Measurements from ENCODE around the gene ADGRL2.

DNA sequence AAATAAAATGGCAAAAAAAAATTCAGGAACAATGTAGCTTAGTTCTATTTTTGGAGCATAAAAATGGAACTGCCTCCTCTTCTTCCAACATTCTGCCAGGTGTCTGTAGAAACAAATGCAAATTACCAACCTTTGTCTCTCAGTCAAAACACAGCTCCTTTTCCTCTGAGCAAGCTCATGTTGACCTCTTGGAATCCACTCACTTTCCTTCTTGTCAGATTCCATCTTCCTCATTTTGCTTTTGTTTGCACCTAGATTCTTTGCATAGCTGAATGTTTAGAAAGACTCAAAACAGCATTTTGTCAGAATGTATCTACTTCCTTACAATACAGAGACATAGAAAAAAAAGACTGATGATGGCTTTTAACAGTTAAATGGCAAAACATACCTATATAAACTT is 178.2 kb downstream of the ADGRL2 start:
- TF ChIP-seq, protein P1, sequence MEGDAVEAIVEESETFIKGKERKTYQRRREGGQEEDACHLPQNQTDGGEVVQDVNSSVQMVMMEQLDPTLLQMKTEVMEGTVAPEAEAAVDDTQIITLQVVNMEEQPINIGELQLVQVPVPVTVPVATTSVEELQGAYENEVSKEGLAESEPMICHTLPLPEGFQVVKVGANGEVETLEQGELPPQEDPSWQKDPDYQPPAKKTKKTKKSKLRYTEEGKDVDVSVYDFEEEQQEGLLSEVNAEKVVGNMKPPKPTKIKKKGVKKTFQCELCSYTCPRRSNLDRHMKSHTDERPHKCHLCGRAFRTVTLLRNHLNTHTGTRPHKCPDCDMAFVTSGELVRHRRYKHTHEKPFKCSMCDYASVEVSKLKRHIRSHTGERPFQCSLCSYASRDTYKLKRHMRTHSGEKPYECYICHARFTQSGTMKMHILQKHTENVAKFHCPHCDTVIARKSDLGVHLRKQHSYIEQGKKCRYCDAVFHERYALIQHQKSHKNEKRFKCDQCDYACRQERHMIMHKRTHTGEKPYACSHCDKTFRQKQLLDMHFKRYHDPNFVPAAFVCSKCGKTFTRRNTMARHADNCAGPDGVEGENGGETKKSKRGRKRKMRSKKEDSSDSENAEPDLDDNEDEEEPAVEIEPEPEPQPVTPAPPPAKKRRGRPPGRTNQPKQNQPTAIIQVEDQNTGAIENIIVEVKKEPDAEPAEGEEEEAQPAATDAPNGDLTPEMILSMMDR (IDR thresholded peaks at IDR 0.05; ENCODE audit: insufficient read depth, low read length, poor library complexity, severe bottlenecking), result no peak
- TF ChIP-seq EZH2phosphoT487 (conservative IDR thresholded peaks at IDR 0.05; ENCODE audit: low read length), result no peak
